Motor neuron (in vitro differentiated cells): ENCODE measurements around the gene DGKH. TPM values are rescaled to one million over a fixed set of nuclear protein-coding genes. Genes with fewer than 3 reads are reported as not detected.

Experiments used
- ATAC-seq, 8 experiments: fragments of 200-7000 bp; cut with Tn5 transposase; replicated peaks in 6 of 8; 2 replicates each; pipeline ENCODE4 v1.8.0; 2021; ENCODE audit warnings: mild to moderate bottlenecking in 8 of 8, moderate library complexity in 8 of 8
- H3K27ac ChIP-seq, 2 donors: fragments of 250-450 bp; sonication (Bioruptor Pico); 2 replicates each; pipeline ENCODE4 v1.9.0; 2021; ENCODE audit warnings: antibody characterized with exemption in 2 of 2, mild to moderate bottlenecking in 2 of 2, moderate library complexity in 1 of 2
- H3K4me1 ChIP-seq, 2 donors: fragments of 250-450 bp; sonication (Bioruptor Pico); replicated peaks in 1 of 2; 2 replicates each; pipeline ENCODE4 v1.6.1; 2021; ENCODE audit warnings: antibody characterized with exemption in 2 of 2, mild to moderate bottlenecking in 2 of 2, moderate library complexity in 1 of 2
- H3K4me3 ChIP-seq, 5 donors: fragments of 250-450 bp; sonication (Bioruptor Pico); 2 replicates each; pipeline ENCODE4 v1.9.0; 2021; ENCODE audit warnings: antibody characterized with exemption in 5 of 5, mild to moderate bottlenecking in 5 of 5, moderate library complexity in 4 of 5
- WGBS, 10 experiments: fragments of 450-650 bp; shearing (Covaris generic); methylation state at CpG; one replicate each; pipeline ENCODE4 v1.0.0; 2022; 5-methylcytosine and 5-hydroxymethylcytosine counted together
- in situ Hi-C, 9 experiments: fragments of 400-800 bp; cut with MboI; loops; one replicate each; pipeline ENCODE4 v1.15.0; 2021; ENCODE audit warnings: low sequenced_read_pairs in 9 of 9, low pct_unique_long_range_greater_than_20kb in 2 of 9; ENCODE audit not compliant: unreplicated experiment in 9 of 9
- total RNA-seq, 8 experiments: library from RNA; unstranded; fragments of 300-600 nt; gene quantifications; 2 replicates each; pipeline versions ENCODE4 v1.2.3 to v1.2.4, GENCODE V29; 2022

The DGKH gene
- total RNA-seq, 8 experiments from 2014 or later, result 4.7 to 14.9 (median 7.4) TPM

DNA sequence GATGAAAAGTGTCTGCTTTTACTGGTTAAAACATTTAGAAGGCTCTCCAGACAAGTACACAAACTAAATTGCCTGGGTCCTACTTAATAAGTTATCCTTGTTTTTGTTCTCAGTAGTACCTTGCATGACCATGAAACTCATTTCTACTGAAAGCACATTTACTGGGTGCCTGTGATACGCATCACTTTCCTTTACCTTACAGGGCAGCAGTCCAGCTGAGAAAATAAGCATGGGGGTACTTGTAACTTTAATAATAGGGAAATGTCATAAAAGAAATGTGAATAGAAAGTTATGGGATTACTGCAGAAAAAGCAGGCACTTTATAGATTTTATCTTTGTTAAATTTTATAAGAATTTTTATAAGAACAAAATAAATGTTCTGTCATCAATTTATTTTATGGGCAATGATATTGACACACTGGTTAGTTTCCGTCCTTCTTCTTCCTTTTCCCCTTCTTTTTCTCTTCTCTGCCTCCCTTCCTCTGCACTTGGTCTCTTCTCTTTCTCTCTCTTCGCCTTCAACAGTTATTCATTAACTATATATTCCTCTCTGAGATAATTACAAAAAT, 116.2 kb downstream of the DGKH start:
- 73 to 100% (median 94%) methylated on average over 1 to 3 of the region's 3 CpGs; no CpG with 5 or more reads in 1 of the 10 experiments for WGBS, 10 experiments
- ATAC-seq, result no peak
- Histone ChIP-seq H3K4me1 (no peaks in the 10 kb centered on the region), H3K27ac (no peak overlapping the region), H3K4me3 (no peak overlapping the region)
- in situ Hi-C loops, result no loop called here

DNA sequence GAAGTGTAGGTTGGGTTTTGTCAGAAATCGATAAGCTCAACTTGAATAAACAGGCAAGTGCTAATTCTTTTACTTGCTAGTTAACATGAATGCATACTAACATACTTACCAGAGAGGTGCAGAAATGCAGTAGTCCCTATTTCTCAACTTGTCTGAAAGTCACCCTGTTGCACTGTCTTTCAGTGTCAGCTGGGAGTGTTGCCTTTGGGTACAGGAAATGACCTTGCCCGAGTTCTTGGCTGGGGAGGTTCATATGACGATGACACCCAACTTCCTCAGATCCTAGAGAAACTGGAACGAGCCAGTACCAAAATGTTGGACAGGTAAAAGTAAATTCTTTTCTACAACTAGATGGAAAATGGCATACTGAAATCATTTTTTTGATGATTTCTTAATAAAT, 120.0 kb downstream of the DGKH start:
- in situ Hi-C loops, result no loop called here
- ATAC-seq, result no peak
- WGBS, 10 experiments, result 83 to 100% (median 97%) methylated on average over 1 to 4 of the region's 4 CpGs; no CpG with 5 or more reads in 1 of the 10 experiments

DNA sequence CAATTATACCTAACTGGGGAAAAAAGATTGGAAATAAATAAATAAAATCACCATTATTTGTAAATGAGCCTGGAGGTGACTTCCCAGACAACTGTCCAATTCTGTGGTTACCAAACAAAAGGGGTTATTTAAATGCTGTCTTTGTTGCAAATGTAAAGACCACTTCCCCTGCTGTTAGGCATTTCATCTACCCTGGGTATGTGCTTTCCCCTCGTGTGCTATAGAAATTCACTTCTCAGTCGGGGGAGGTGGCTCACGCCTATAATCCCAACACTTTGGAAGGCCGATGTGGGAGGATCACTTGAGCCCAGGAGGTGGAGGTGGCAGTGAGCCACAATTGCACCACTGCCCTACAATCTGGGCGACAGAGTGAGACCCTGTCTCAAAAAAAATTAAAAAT, 121.6 kb downstream of the DGKH start:
- ATAC-seq, result no peak

More for the DNA sequence above, 120.0 kb downstream of the DGKH start:
- no peaks in the 10 kb centered on the region for H3K4me1 ChIP-seq
- H3K27ac ChIP-seq, result no peak overlapping the region
- H3K4me3 ChIP-seq, result no peak overlapping the region

DNA sequence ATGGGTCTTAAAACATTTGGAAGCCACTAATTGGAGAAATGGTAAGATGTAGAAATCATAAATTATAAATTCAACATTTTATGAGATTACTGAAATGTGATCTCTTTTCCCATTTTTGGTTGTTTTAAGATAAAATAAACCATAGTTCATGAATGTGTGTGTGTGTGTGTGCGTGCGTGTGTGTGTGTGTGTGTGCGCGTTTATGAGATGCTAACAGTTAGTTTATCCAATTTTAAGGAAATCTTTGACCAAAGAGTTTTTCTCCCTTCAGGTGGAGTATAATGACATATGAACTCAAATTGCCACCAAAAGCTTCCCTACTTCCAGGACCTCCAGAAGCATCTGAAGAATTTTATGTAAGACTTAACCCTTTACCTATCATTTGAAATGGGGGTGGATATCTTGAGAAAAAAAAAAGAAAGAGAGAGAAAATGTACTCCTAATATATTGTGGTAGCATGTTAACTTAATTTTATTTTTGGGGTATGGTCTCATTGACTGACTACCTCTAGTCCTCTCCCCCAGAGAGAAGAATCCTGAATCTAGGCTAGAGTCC, 125.4 kb downstream of the DGKH start:
- Histone ChIP-seq H3K27ac (no peak overlapping the region), H3K4me1 (no peaks in the 10 kb centered on the region), H3K4me3 (no peak overlapping the region)
- no peak for ATAC-seq
- WGBS, 10 experiments, result 57 to 100% (median 84%) methylated on average over 2 to 4 of the region's 4 CpGs; no CpG with 5 or more reads in 2 of the 10 experiments
- in situ Hi-C loops, result no loop called here

More for the DNA sequence above, 121.6 kb downstream of the DGKH start:
- no peak overlapping the region for H3K4me3 ChIP-seq
- in situ Hi-C loops, result no loop called here
- H3K4me1 ChIP-seq, result no peaks in the 10 kb centered on the region
- no peak overlapping the region for H3K27ac ChIP-seq
- 27 to 100% (median 50%) methylated on average over 1 to 5 of the region's 5 CpGs; no CpG with 5 or more reads in 3 of the 10 experiments for WGBS, 10 experiments

DNA sequence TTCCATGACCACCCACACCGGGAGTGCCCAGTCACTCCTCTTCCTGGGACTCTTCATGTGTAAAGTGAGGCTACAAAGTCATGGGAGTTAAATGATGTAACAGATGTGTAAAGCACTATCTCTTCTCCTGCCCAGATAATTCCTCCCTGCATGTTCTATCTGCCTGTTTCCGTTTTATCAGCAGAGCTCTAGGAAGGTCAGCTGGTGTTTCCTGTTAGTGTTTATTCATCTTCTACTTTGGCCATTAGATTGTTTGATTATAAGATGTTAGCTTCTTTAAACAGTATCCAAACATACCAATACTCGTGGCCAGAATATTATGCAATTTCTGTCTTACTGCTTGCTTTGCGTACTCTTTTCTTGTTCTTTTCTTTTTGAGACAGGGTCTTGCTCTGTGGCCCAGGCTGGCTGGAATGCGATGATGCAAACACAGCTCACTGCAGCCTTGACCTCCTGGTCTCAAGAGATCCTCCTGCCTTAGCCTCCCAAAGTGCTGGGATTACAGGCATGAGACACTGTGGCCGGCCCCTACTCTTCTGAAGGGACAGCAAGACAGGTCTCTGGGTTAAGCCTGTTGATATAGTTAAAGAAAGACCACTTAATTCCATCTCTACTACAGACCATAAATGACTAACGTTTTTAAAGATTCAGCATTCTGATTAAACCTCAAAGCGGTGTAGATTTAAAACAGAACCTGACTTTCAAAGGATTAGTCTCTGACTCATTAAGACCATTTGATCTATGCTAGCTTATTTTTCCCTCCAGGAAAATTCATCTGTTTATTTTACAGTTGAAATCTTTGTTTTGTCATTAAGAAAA, 126.1 kb downstream of the DGKH start:
- Histone ChIP-seq H3K4me3 (no peak overlapping the region), H3K27ac (no peak overlapping the region), H3K4me1 (no peaks in the 10 kb centered on the region)
- in situ Hi-C loops, result loop anchor here in 1 of 9 experiments (25.0 kb wide), 1 partner anchor 87 kb away; no protein-coding TSS in a partner anchor
- 63 to 100% (median 92%) methylated on average over 1 to 8 of the region's 8 CpGs for WGBS, 10 experiments
- ATAC-seq, result no peak

DNA sequence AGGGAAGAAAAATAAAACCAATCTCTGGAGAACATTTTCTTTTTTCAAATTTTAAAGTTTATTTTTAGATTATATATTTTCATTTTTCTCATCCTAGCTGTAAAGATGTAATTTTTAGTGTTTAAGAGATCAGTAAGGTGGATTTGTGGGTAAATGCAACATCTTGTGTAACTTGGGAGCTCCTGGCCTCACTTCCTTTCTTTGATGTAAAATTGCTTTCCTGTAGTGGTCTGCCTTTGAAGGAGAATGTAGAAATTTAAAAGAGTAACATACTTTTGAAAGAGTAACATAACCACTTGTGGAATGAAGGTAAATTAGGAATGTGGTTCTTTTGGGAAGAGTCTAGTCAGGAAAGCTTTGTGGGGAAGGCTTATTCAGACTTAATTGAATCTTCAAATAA, 127.8 kb downstream of the DGKH start:
- H3K4me3 ChIP-seq, result no peak overlapping the region
- H3K27ac ChIP-seq, result no peak overlapping the region
- no peak for ATAC-seq
- in situ Hi-C loops, result loop anchor here in 1 of 9 experiments (25.0 kb wide), 1 partner anchor 89 kb away; no protein-coding TSS in a partner anchor
- H3K4me1 ChIP-seq, result no peaks in the 10 kb centered on the region

DNA sequence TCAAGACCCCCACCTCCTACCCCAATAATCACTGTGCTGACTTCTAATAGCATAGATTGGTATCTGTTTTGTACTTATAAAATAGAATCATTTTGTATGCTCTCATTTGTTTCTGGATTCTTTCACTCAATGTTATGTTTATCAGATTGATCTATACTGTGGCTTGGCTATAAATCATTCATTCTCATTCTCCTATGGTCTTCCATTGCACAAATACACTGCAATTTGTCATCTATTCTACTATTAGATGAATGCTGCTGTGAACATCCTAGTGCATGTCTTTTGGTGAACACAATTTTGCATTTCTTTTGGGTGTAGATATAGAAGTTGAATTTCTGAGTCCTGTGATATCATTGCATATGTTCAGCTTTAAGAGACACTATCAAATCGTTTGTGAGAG, 128.7 kb downstream of the DGKH start:
- Histone ChIP-seq H3K4me1 (no peaks in the 10 kb centered on the region), H3K4me3 (no peak overlapping the region), H3K27ac (no peak overlapping the region)
- whole genome bisulfite sequencing, 10 experiments, result 20 to 83% (median 65%) methylated on average over 1 of the region's 1 CpG; no CpG with 5 or more reads in 4 of the 10 experiments
- ATAC-seq, result no peak
- in situ Hi-C loops, result loop anchor here in 1 of 9 experiments (25.0 kb wide), 1 partner anchor 90 kb away; no protein-coding TSS in a partner anchor

DNA sequence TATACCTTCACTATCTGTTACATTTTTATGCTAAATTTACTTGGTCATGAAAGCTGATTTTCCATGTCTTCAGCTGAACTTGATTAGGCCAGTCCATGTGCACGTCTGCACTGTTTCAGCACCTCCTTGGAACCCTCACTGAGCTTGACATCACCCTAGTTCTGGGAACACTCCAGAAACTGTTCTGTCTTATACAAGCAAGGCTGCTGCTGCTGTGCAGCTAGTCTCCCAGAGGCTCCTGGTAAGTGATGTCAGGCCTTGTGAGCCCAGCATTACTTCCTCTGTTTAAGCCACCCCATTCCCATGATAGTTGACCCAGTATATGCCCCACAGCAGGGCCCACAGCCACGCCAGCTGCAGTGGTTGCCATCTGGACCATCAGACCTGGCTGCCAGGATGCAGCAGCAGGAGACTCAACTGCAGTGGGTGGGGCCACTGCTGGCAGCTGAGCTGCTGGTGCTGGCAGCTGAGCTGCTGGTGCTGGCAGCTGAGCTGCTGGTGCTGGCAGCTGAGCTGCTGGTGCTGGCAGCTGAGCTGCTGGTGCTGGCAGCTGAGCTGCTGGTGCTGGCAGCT, 133.0 kb downstream of the DGKH start:
- ATAC-seq, result peak in 1 of 8 experiments; percentile 48
- 100% methylated on average over 1 of the region's 2 CpGs; no CpG with 5 or more reads in 8 of the 10 experiments for WGBS, 10 experiments
- Histone ChIP-seq H3K4me3 (no peak overlapping the region), H3K27ac (no peak overlapping the region), H3K4me1 (no peaks in the 10 kb centered on the region)
- in situ Hi-C loops, result loop anchor here in 1 of 9 experiments (25.0 kb wide), 1 partner anchor 94 kb away; no protein-coding TSS in a partner anchor

DNA sequence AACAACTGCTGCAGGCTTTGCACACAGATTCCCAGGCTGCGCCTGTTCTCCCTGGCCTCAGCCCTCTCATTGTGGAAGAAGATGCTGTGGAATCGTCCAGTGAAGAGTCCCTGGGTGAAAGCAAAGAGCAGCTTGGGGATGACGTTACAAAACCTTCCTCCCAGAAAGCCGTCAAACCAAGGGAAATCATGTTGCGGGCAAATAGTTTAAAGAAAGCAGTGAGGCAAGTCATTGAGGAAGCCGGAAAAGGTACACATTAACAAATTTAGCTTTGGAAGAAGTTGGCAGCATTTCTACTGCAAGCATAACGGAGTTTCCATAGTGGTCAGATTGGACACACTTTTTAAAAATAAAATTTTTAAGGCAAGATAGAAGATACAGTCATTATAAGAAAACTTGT, 140.6 kb downstream of the DGKH start:
- Histone ChIP-seq H3K4me3 (no peak overlapping the region), H3K27ac (no peak overlapping the region), H3K4me1 (no peaks in the 10 kb centered on the region)
- WGBS, 10 experiments, result 71 to 95% (median 88%) methylated on average over 2 to 7 of the region's 7 CpGs
- ATAC-seq, result no peak
- in situ Hi-C loops, result loop anchor here in 1 of 9 experiments (25.0 kb wide), 1 partner anchor 102 kb away; no protein-coding TSS in a partner anchor

DNA sequence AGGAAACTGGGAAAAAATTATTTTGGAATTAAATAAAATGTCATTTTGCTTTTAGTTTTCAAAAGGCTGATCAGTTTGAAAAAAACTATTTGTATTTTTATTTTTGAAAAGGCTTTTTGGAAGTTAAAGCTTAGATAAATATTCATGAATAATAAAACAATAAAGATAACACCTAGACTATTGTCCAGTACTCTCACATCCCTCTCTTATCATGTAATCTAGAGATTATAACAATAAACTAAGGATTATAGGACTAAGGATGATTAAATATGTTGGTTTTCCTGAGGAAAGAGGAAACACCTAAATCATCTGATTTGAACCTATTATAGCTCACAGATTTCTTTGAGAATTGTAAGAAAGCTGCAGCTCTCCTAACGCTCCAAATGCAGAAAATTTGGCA, 142.1 kb downstream of the DGKH start:
- no peak overlapping the region for H3K27ac ChIP-seq
- in situ Hi-C loops, result loop anchor here in 1 of 9 experiments (25.0 kb wide), 1 partner anchor 103 kb away; no protein-coding TSS in a partner anchor
- no peaks in the 10 kb centered on the region for H3K4me1 ChIP-seq
- 71 to 100% (median 100%) methylated on average over 1 of the region's 1 CpG; no CpG with 5 or more reads in 1 of the 10 experiments for WGBS, 10 experiments
- no peak for ATAC-seq
- H3K4me3 ChIP-seq, result no peak overlapping the region

DNA sequence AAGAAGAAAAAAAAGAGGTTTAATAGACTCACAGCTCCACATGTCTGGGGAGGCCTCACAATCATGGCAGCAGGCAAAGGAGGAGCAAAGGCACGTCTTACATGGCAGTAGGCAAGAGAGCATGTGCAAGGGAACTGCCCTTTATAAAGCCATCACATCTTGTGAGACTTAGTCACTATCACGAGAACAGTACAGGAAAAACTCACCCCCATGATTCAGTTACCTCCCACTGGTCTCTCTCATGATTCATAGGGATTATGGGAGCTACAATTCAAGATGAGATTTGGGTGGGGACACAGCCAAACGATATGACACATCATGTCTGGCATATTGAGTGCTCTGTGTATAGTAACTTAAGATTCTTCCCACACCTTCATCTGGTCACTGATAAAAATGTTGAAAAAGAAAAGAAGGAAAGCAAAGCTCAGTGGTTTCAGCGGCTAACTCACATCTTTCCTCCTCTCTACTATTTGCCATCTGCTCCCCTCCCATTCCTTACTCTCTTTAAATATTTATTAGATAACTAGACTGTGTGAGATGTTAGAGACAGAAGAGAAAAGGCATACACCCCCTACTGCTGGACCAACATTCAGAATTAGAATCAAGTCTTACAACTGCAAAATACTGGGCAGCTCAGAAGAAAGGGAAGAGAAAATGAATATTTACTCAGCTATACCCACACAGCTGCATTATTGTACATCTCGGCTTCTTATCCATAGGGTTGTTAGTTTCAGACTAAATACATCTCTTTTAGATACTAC, 163.4 kb downstream of the DGKH start:
- WGBS, 10 experiments, result 74 to 100% (median 88%) methylated on average over 1 to 4 of the region's 5 CpGs; no CpG with 5 or more reads in 3 of the 10 experiments
- ATAC-seq, result peak in 5 of 8 experiments; percentile 18 to 84 (median 66)
- in situ Hi-C loops, result no loop called here
- H3K4me1 ChIP-seq, result peaks cover 0 to 3% of the 10 kb centered on the region in 2 donors
- H3K27ac ChIP-seq, result no peak overlapping the region
- no peak overlapping the region for H3K4me3 ChIP-seq

DNA sequence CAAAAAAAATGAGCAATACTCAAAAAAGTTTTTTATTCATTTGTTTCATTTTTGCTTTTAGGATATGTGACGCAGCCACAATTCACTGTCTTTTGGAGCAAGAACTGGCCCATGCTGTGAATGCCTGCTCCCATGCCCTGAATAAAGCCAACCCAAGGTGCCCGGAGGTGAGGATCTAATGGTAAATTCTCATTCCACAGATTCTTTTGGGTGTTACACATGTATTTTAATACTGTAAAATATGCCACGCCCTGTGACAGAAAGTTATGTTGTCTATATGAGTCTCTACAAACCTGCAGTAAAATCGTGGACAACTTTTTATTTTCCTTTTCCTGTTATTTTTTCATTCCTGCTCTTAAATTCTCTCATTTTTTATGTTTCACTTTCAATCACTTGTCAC, 166.0 kb downstream of the DGKH start:
- peaks cover 0 to 3% of the 10 kb centered on the region in 2 donors for H3K4me1 ChIP-seq
- no peak overlapping the region for H3K27ac ChIP-seq
- 62 to 100% (median 89%) methylated on average over 1 to 4 of the region's 4 CpGs for WGBS, 10 experiments
- in situ Hi-C loops, result no loop called here
- peak in 1 of 8 experiments; percentile 52 for ATAC-seq
- H3K4me3 ChIP-seq, result no peak overlapping the region
